Stimulated activated CD4-positive, alpha-beta T cell treated with anti-CD3 and anti-CD28 coated beads, TNF-alpha, amount 100 ng/mL, for 48 hours (primary cell): Measurements from ENCODE around the gene SURF2.

Source experiments
- DNase-seq, 3 donors: peaks; one replicate each; pipeline ENCODE4 v3.0.0-alpha.2; 2020; ENCODE audit warnings: low read depth in 3 of 3

The SURF2 gene

DNA sequence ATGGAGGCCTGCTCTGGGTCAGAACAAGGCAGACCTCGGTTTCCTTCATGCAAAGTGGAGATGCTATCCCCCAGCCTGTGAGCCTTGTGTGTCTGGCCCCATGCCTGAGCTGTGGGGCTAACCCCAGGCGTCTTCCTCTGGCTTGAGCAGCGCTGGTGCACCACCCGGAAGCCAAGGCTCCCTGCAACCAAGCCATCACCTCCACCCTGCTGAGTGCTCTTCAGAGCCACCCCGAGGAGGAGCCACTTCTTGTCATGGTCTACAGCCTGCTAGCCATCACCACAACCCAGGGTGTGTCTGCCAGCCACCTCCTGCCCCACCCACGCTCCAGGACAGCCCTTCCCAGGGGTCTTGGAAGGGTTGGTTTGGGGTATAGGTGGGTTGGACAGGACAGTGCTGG, 45.2 kb downstream of the SURF2 start:
- no peak for DNase-seq

DNA sequence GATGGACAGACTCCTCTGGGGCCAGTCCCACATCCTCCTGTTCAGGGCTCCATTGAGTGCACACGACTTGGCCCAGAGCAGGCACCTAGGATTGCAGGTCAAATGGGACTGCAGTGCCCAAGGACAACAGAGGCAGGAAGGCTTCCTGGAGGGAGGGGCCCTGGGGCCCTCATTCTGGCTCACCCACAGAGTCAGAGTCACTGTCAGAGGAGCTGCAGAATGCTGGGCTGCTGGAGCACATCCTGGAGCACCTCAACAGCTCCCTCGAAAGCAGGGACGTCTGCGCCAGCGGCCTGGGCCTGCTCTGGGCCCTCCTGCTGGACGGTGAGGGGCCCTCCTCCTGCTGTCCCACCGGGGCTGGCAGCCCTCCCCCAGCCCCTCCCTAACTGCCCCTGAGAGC, 46.3 kb downstream of the SURF2 start:
- no peak for DNase-seq

DNA sequence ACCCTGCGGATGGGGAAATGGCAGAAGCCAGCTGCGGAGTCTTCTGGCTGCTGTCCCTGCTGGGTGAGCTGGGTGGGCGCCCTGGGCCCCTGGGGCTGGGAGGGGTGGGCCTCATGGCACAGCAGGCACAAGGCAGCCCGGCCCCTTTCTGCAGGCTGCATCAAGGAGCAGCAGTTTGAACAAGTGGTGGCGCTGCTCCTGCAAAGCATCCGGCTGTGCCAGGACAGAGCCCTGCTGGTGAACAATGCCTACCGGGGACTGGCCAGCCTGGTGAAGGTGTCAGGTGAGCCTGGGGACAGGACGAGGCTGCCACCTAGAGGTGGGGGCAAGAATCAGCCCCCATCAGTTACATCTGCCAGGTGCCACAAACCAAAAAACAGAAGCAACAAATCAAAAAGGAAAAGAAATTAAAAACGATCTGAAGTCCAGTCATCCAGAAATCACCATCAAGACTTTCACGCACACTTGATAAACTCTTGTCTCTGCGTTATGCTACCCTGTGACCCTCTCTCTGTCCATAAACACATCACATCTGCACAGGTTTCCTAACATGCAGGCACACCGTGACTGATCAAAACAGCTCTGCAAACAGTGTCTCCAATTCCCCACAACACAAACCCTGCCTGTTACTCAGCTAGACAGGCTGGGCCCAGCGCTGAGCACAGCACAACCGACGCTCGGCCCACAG, 47.6 kb downstream of the SURF2 start:
- peak; percentile 19 to 48 (median 26) for DNase-seq

DNA sequence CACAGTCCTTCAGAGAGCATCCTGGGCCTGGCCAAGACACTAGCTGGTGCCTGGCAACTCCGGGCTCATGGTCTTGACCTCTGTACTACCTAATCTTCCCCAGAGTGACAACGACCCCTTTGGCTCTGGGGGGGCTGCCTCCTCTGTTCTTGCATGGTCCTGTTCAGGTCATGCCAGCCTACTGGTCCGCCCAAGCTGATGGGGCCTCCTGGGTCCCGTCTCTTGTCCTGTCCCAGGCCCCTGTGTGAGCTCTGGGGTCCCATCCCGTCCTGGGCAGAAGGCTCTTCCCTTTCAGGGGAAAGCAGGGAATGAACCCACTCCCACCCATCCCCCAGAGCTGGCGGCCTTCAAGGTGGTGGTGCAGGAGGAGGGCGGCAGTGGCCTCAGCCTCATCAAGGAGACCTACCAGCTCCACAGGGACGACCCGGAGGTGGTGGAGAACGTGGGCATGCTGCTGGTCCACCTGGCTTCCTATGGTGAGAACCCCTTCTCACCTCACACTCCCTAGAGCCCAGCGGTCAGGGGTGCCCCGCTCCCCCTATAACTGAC, 48.2 kb downstream of the SURF2 start:
- DNase-seq = no peak

DNA sequence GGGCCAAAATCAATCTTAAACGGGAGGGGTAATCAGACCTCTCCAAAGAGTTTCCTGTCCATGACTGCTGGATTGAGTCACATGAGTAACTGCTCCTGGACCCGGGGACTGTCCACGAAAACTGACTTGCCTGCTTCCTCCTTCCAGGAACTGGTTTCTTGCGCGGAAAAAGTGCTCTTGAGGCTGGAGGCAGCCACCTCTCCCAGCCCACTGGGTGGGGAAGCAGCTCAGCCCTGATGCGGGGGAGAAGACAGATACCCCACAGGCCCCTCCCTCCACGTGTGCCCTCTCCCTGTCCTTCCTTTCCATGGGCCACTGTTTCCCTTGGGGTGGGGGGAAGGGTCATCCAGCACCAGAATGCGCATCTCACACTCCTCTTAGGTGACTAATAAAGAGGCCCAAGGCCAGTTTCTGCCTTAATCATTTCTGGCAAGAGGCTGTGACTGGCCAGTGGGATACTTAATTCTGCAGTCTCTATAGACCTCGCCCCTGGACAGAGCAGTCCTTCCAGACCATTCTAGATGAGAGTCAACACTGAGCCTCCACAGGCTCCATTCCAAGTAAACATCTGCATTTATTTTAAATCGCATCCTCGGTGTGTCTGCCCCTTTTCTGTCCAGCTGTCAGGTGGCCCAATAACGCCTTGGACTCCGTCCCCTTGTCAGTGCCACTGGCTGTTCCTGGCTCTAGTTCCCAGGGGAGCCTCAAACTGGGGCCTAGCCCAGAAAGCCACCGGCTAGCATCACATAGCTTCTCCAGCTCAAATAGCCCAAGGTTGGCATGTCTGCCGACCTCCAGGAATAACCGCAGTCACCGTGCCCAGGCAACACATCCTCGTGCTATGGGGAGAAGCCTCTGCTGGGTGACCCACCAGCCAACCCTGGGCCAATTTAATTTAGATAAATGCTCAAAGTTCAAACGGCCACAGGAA, 49.4 kb downstream of the SURF2 start:
- DNase-seq = no peak

DNA sequence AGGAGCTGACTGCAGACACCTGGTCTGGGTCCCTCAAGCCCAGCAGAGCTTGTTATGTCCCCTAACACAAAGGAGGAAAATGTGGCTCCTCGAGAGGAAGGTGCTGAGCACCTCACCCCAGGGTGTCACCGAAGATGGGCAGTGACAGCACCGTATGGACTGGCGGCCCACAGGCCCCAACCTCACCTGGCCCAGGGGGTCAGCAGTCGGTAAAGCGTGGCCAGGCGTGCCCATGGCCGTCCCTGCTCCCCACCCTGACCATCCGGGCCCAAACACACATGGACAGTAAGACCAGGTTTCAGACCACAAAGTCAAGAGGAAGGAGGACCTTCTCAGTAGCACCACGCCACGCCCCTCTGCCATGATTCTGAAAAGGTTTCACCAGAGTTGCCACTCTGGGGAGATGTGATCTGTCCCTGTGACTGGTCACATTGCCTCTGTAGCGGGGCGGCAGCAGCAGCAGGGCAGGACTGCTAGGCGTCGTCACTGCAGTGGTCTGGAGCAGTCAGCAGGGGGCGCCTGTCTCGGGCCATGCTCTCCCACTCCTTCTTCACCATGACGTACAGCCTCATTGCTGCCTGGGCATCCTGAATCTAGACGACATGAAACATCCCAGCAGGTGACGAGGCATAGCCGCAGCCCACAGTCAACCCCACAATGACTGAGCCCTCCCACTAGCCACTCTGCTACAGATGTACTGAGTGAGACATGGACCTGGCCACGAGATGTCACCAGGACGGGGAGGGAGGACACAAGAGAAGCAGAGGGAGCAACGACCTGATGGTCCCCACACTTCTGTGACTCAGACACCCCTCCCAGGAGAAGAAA, 50.3 kb downstream of the SURF2 start:
- DNase-seq = peak; percentile 66 to 79 (median 76)

DNA sequence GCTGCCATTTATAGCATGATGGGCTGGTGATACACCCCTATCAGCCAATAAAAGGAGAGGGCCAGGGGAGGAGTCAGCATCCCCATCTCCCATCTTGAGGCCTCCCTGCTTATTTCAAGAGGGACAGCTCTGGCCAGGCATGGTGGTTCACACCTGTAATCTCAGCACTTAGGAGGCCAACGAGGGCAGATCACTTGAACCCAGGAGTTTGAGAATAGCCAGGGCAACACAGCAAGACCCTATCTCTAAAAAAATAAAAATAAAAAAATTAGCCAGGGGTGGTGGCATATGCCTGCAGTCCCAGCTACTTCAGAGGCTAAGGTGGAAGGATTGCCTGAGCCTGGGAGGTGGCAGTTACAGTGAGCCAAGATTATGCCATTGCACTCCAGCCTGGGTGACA, 51.7 kb downstream of the SURF2 start:
- DNase-seq = no peak
